Measurements from ENCODE around the gene ARCN1. TPM values are rescaled to one million over a fixed set of nuclear protein-coding genes. Genes with fewer than 3 reads are reported as not detected.
"Not testable (repeated sequence)": the region's sequence is repeated elsewhere in the genome, so short reads cannot be mapped to it uniquely, and the experiment has no call there.

ARCN1 gene
- total RNA-seq, 1 donor from 2014 or later, result 134 TPM

DNA sequence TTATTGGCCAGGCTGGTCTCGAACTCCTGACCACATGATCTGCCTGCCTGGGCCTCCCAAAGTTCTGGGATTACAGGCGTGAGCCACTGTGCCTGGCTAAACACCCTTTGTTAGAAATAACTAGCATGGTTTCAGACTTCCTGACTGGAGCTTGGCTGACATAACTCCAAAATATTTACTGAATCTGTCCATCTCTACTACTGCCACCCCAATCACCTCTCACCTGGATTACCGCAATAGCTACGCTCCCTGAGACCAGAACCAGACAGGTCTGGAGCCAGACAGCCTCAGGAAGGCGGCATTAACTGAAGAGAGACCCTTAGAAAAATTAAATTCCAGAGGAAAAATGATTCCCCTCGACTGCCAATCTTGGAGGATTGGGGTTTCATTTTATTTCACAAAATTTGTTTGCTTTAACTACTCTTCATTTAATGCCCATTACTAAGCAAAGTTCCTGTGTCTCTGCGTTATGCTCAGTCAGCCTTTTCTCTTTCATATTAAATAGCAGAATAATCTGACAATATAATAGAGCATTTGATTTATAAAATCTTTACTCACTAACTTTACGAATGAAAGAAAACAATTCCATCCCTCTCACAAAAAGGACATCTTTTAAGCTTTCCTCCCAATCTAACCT is 28.1 kb upstream of the ARCN1 start:
- no peak for DNase-seq (ENCODE audit: low spot score)

DNA sequence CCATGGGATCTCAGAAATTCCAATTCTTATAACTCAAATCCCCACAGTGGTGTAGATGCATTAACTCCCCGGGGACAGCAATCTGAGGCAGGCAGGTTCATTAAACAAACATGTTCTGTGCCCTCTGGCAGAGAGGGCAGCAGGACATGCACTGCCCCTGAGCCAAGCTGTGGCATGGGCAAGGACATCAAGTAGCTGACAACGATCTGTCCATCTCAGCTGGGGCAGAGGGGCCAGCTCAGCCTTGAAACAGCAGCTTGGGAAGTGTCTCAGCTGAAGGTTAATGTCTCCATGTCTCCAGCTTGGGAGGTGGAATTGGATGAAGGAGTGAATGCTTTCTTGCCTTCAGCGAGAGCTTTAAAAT is 27.6 kb upstream of the ARCN1 start:
- no peak for DNase-seq (ENCODE audit: low spot score)

DNA sequence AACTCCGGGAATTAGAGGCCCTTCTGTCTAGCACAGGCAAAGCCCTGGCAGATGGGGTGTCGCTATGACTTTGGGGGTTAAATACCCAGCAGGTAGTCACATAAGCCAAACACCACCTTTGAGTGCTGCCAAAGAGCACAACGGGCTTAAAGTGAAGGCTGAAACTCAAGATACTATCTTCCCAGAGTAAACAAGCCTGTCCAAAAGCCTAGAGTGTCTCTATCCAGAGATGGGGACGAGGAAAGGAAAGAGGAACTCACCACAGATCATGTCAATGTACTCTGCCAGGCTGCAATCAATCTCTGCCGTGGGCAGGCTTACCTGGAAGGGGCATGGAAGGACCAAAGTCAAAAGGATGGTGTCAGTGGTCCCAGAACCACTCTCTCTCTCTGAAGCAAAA is 26.7 kb upstream of the ARCN1 start:
- no peak for DNase-seq (ENCODE audit: low spot score)

DNA sequence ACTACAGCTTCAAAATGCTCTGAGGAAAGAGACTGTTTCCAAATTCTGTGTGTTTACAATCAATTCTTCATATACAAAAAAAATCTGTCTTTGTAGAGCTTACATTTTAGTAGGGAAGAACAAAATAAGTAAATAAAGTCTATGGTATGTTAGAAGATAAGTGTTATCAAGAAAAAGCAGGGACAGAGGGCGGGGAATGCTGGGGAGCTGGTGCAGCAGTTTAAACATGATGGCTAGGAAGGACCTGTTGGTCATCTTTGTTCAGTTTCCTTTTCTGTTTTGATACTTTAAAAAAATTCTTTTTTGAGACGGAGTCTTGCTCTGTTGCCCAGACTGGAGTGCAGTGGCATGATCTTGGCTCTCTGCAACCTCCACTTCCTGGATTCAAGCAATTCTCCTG is 25.1 kb upstream of the ARCN1 start:
- no peak for DNase-seq (ENCODE audit: low spot score)

GRCh38 chr11:118552341-118552740 is 19.9 kb upstream of the ARCN1 start:
- DNase-seq (ENCODE audit: low spot score), result no peak

DNA sequence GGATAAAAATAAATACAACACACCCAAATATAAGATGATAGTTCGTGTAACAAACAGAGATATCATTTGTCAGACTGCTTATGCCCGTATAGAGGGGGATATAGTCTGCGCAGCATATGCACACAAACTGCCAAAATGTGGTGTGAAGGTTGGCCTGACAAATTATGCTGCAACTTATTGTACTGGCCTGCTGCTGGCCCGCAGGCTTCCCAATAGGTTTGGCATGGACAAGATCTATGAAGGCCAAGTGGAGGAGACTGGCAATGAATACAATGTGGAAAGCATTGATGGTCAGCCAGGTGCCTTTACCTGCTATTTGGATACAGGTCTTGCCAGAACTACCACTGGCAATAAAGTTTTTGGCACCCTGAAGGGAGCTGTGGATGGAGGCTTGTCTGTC is 11.4 kb upstream of the ARCN1 start:
- no peak for DNase-seq (ENCODE audit: low spot score)

- DNase-seq (ENCODE audit: low spot score), result no peak
Measured at GRCh38 chr11:118565051-118565450, 7.2 kb upstream of the ARCN1 start.

- no peak for DNase-seq (ENCODE audit: low spot score)
Measured at GRCh38 chr11:118569670-118570069, 2.5 kb upstream of the ARCN1 start.

GRCh38 chr11:118570787-118571186 is 1.4 kb upstream of the ARCN1 start:
- no peak for DNase-seq (ENCODE audit: low spot score)

GRCh38 chr11:118571701-118572060 is 528 bp upstream of the ARCN1 start:
- not testable (repeated sequence) for DNase-seq (ENCODE audit: low spot score)

DNA sequence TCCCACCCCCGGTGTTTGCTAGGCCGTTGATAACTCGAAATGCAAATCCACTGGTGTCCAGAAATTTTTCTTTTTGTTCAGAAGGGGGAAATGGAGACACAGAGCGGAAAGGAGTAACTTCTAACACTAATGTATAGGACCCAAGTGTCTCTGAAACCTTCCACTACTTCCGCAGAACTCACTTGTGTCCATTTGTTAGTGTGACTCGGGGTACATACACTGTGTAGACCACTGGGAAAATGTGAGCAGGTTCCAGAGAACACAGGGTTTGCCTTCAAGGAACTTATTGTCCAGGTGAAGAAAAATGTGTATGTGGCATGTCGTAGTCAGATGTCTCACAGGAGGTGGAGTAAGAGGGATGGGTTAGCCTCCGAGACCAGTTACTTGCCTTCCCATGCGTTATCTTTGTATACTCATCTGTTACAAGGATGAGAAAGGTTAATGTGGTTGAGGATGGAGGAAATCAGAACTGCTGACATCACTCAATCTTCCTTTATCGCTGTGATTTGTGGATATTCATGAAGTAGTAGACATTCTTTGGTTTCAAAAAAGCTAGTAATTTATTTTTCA is 857 bp downstream of the ARCN1 start:
- no peak for DNase-seq (ENCODE audit: low spot score)

GRCh38 chr11:118574636-118575035 is 2.4 kb downstream of the ARCN1 start:
- no peak for DNase-seq (ENCODE audit: low spot score)

DNA sequence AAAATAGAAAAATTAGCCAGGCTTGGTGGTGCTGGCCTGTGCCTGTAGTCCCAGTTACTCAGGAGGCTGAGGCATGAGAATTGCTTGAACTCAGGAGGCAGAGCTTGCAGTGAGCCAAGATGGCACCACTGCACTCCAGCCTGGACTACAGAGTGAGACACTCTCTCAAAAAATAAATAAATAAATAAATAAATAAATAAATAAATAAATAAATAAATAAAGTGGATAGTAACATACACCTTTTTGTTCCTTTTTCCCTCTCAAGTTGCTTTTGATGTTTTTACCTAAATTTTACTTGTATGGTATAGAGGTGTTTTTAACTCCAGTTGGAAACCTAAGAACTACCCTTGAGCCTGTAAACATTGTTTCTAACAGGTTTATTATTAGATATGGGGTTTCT is 5.8 kb downstream of the ARCN1 start:
- not testable (repeated sequence) for DNase-seq (ENCODE audit: low spot score)

DNA sequence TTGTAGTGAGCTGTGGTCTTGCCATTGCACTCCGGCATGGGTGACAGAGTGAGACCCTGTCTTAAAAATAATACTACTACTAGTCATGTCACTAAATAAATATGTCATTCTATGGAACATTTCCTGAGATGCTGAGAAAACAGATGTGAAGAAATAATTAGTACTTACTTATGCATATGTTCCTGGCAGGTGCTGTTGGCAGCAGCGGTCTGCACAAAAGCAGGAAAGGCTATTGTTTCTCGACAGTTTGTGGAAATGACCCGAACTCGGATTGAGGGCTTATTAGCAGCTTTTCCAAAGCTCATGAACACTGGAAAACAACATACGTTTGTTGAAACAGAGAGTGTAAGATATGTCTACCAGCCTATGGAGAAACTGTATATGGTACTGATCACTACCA is 8.8 kb downstream of the ARCN1 start:
- DNase-seq (ENCODE audit: low spot score), result no peak

DNA sequence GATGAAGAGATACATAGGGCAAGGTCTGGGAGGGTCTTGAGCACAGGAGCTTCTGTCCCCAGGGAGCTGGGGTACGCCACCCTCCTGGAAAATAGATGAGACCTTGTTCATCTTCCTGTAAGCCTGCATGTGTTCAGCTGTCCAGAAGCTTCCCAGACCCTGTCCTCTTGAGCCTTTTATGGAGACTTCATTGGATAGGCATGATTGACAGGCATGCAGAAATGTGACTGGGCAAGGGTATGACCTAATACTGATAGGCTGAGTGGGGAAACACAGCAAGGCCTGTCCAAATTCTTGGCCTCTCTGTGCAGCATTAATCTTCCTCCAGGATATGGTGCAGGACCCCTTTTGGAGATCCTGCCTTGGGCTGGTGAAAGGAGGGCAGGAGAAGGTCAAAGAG is 15.7 kb downstream of the ARCN1 start:
- DNase-seq (ENCODE audit: low spot score), result no peak

DNA sequence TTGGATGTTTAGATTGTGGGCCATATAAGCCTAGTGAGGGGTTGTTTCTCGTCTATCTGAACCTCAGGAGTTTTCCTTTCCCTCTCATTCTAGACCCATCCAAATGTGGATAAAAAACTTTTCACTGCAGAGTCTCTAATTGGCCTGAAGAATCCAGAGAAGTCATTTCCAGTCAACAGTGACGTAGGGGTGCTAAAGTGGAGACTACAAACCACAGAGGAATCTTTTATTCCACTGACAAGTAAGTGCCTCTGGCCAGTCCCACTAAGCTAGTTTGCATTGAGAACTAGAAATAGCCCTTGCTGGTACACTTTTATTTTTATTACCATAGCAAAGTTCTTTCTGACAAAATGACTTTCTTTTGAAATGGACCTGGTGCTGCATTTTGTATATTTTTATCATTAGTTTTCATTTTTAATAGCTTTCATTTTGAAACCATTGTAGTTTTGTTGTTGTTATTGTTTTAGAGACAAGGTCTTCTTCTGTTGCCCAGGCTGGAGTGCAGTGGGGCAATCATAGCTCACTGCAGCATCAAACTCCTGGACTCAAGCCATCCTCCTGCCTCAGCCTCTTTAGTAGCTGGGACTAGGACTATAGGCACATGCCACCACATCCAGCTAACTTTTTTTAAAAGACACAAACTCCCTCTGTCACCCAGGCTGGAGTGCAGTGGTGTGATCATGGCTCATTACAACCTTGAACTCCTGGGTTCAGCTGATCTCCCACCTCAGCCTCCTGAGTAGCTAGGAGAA is 20.6 kb downstream of the ARCN1 start:
- no peak for DNase-seq (ENCODE audit: low spot score)

- not testable (repeated sequence) for DNase-seq (ENCODE audit: low spot score)
Measured at GRCh38 chr11:118594984-118595383, 22.8 kb downstream of the ARCN1 start.

GRCh38 chr11:118596224-118597146 is 24.3 kb downstream of the ARCN1 start:
- DNase-seq (ENCODE audit: low spot score), result no peak

GRCh38 chr11:118597556-118597955 is 25.3 kb downstream of the ARCN1 start:
- DNase-seq (ENCODE audit: low spot score), result no peak

DNA sequence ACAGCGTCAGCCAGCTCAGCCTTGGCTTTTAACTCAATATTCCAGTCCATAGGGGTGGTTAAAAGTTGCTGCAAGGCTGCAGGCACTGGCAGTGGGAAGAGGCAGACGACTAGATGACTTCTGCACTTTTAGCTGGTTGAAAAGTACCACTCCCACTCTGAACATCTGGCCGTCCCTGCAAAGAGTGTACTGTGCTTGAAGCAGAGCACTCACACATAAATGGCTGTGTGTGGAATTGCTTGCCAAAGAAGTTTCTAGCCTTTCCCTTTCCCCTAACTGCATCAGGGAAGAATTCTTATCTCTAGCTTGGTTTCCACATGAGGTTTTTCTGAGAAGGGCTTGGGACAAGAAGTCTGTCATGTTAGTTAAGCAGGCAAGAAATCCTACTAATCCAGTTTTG is 30.1 kb downstream of the ARCN1 start:
- DNase-seq (ENCODE audit: low spot score), result no peak

DNA sequence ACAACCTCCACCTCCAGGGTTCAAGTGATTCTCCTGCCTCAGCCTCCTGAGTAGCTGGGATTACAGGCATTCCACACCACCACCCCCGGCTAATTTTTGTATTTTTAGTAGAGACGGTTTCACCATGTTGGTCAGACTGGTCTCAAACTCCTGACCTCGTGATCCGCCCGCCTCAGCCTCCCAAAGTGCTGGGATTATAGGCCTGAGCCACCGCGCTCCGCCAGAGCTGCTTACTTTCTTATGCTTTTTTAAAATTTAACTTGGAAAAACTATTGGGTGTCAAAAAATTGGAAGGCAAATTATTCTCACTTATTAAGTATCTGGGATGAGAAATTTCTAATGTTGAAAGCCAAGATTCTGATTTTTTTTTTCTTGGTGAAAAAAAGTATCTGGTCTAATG is 31.5 kb downstream of the ARCN1 start:
- not testable (repeated sequence) for DNase-seq (ENCODE audit: low spot score)

GRCh38 chr11:118604566-118604965 is 32.4 kb downstream of the ARCN1 start:
- DNase-seq (ENCODE audit: low spot score), result no peak
